ENCODE data around the gene CLEC16A.

- TF ChIP-seq CREB1 (IDR thresholded peaks at IDR 0.05; ENCODE audit: low read depth), result no peak
- no peak for TF ChIP-seq EP300 (IDR thresholded peaks at IDR 0.05; ENCODE audit: borderline replicate concordance)
- no peak for TF ChIP-seq MAX (IDR thresholded peaks at IDR 0.05)
These were observed 13.6 kb downstream of the CLEC16A start for GRCh38 chr16:10957771-10958482.
